ENCODE measurements around the gene DHODH.

DHODH gene

GRCh38 chr16:72008424-72009216 is at the start of gene DHODH:
Gene DHODH, plus strand, starts transcription at chr16:72008744. Its CDS starts 21 bp downstream, at chr16:72008765.
- H2AFZ ChIP-seq (ENCODE audit: low read depth, low read length): no peak within 1 kb of the TSS
- no peaks in the 10 kb centered on the region for H3K4me1 ChIP-seq (ENCODE audit: insufficient read depth, low read length)

DNA sequence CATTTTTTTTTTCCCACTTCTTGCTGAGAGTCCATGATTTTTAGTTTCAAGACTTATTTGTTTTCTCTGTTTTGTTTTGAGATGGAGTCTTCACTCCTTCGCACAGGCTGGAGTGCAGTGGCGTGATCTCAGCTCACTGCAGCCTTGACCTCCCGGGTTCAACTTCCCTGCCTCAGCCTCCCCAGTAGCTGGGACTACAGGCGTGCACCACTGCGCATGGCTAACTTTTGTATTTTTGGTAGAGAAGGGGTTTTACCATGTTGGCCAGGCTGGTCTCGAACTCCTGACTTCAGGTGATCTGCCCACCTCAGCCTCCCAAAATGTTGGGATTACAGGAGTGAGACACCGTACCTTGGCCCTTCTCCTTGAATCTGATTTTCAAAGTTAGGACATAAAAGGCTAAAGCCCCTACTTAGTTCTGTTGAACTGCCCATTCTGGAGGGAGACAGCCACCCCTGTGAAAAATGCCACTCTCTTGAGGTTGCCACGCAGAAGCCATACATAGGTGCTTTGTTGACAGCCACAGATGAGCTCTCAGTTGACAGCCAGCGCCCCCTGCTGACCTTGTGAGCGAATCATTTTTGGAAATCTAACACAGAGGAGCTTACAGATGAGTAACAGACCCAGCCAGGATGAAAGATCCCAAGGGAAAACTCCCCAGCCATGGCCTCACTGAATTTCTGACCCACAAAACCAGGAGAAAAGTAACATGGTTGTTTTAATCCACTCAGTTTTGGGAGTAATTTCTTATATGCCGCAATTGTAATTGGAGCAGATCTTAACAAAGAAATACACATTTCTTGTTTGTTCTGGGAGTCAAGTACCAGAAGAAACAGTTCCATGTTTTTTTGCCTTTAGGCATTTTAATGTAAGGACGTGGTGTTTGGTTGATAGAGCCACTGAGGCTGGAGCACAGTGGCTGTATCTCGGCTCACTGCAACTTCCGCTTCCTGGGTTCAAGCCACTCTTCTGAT is 47.2 kb upstream of the DHODH start:
- Histone ChIP-seq H3K27me3 (ENCODE audit: insufficient read depth, low read length) (no peaks in the 10 kb centered on the region), H3K9me3 (ENCODE audit: low read length) (no peaks in the 10 kb centered on the region), H3K36me3 (ENCODE audit: insufficient read depth, low read length) (no peaks in the 10 kb centered on the region), H3K4me1 (ENCODE audit: insufficient read depth, low read length) (no peaks in the 10 kb centered on the region), H2AFZ (ENCODE audit: low read depth, low read length) (no peak overlapping the region), H3K4me3 (ENCODE audit: low read length) (no peak overlapping the region)

More at GRCh38 chr16:72008424-72009216, at the start of gene DHODH:
- Histone ChIP-seq H3K27me3 (ENCODE audit: insufficient read depth, low read length) (no peaks in the 10 kb centered on the region), H3K4me3 (ENCODE audit: low read length) (peak within 1 kb of the TSS; percentile 91), H3K9me3 (ENCODE audit: low read length) (no peaks in the 10 kb centered on the region), H3K36me3 (ENCODE audit: insufficient read depth, low read length) (peaks cover 12% of the 10 kb centered on the region)

GRCh38 chr16:71963125-71963875 is 45.2 kb upstream of the DHODH start:
- Histone ChIP-seq H3K4me3 (ENCODE audit: low read length) (no peak overlapping the region), H3K9me3 (ENCODE audit: low read length) (no peaks in the 10 kb centered on the region), H3K4me1 (ENCODE audit: insufficient read depth, low read length) (no peaks in the 10 kb centered on the region), H2AFZ (ENCODE audit: low read depth, low read length) (no peak overlapping the region), H3K27me3 (ENCODE audit: insufficient read depth, low read length) (no peaks in the 10 kb centered on the region), H3K36me3 (ENCODE audit: insufficient read depth, low read length) (no peaks in the 10 kb centered on the region)

GRCh38 chr16:71965223-71965622 is 43.3 kb upstream of the DHODH start:
- no peaks in the 10 kb centered on the region for H3K27me3 ChIP-seq (ENCODE audit: insufficient read depth, low read length)
- H3K4me3 ChIP-seq (ENCODE audit: low read length): no peak overlapping the region
- no peaks in the 10 kb centered on the region for H3K9me3 ChIP-seq (ENCODE audit: low read length)
- H2AFZ ChIP-seq (ENCODE audit: low read depth, low read length): no peak overlapping the region
- no peaks in the 10 kb centered on the region for H3K36me3 ChIP-seq (ENCODE audit: insufficient read depth, low read length)
- H3K4me1 ChIP-seq (ENCODE audit: insufficient read depth, low read length): no peaks in the 10 kb centered on the region

DNA sequence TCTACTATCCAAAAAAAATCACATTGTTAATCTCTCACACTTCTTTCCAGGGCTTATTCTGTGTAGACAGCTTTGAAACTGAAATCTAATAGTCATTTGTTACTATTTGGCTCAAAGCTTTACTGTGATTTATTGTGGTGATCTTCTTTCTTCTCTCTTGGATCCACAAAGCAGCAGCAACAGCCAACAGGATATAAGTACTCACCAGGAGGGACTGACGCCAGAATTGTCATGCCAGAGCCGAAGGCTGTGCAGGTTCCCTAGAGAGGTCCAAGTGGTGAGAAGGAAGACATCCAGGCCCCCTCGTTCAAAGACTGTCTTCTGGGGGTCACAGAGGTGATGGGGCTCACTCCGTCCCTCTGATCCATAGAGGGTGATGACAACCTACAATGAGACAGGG is 41.6 kb upstream of the DHODH start:
- no peaks in the 10 kb centered on the region for H3K4me1 ChIP-seq (ENCODE audit: insufficient read depth, low read length)
- no peak overlapping the region for H2AFZ ChIP-seq (ENCODE audit: low read depth, low read length)
- no peaks in the 10 kb centered on the region for H3K36me3 ChIP-seq (ENCODE audit: insufficient read depth, low read length)
- H3K27me3 ChIP-seq (ENCODE audit: insufficient read depth, low read length): peaks cover 2% of the 10 kb centered on the region
- no peaks in the 10 kb centered on the region for H3K9me3 ChIP-seq (ENCODE audit: low read length)
- no peak overlapping the region for H3K4me3 ChIP-seq (ENCODE audit: low read length)

GRCh38 chr16:71969353-71969752 is 39.2 kb upstream of the DHODH start:
- no peaks in the 10 kb centered on the region for H3K4me1 ChIP-seq (ENCODE audit: insufficient read depth, low read length)
- H3K27me3 ChIP-seq (ENCODE audit: insufficient read depth, low read length): peaks cover 2% of the 10 kb centered on the region
- H2AFZ ChIP-seq (ENCODE audit: low read depth, low read length): no peak overlapping the region
- H3K36me3 ChIP-seq (ENCODE audit: insufficient read depth, low read length): no peaks in the 10 kb centered on the region
- H3K4me3 ChIP-seq (ENCODE audit: low read length): no peak overlapping the region
- no peaks in the 10 kb centered on the region for H3K9me3 ChIP-seq (ENCODE audit: low read length)

DNA sequence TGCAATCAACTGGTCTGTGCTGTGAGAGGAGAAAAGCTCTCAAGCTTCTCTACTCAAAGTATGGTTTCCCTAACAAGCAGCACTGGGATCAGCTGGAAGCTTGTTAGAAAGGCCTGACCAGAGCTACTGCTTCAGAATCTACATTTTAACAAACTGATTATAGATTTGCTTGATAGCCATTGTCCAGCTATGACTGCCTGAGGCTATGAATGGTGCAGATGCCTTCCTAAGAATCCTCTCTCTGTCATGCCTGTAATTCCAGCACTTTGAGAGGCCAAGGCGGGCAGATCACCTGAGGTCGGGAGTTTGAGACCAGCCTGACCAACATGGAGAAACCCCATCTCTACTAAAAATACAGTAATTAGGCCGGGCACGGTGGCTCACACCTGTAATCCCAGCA is 37.0 kb upstream of the DHODH start:
- H3K36me3 ChIP-seq (ENCODE audit: insufficient read depth, low read length): no peaks in the 10 kb centered on the region
- peaks cover 2% of the 10 kb centered on the region for H3K27me3 ChIP-seq (ENCODE audit: insufficient read depth, low read length)
- no peaks in the 10 kb centered on the region for H3K4me1 ChIP-seq (ENCODE audit: insufficient read depth, low read length)
- no peak overlapping the region for H2AFZ ChIP-seq (ENCODE audit: low read depth, low read length)
- no peak overlapping the region for H3K4me3 ChIP-seq (ENCODE audit: low read length)
- no peaks in the 10 kb centered on the region for H3K9me3 ChIP-seq (ENCODE audit: low read length)

DNA sequence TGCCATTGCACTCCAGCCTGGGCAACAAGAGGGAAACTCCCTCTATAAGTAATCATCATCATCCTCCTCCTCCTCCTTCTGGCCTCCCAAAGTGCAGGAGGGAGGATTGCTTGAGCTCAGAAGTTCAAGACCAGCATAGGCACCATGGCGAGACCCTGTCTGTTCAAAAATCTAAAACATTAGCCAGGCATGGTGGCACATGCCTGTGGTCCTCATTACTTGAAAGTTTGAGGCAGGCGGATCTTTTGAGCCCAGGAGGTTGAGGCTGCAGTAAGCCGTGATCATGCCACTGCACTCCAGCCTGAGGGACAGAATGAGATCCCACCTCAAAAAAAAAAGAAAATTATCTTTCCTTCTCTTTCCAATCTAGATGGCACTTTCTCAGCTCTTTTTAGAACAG is 36.2 kb upstream of the DHODH start:
- Histone ChIP-seq H3K9me3 (ENCODE audit: low read length) (no peaks in the 10 kb centered on the region), H2AFZ (ENCODE audit: low read depth, low read length) (no peak overlapping the region), H3K27me3 (ENCODE audit: insufficient read depth, low read length) (peaks cover 2% of the 10 kb centered on the region)

DNA sequence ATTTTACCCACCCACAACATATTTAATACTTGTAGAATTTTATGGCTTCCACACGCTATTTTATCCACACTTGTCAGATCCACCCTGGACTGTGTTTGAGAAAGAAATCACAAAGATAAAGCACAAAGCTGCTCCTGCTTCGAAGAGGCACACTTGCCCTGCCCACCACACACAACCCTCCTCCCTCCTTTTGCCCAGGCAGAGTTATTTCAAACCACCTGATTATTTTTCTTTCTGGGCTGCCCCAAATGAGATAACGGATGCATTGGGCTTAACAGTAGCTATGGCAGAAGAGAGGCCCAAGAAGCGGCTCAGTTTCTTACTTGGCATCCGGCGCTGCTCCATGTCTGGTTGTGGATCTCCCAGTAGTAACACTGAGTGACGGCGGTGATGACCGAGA is 35.5 kb upstream of the DHODH start:
- H3K36me3 ChIP-seq (ENCODE audit: insufficient read depth, low read length): no peaks in the 10 kb centered on the region
- no peaks in the 10 kb centered on the region for H3K4me1 ChIP-seq (ENCODE audit: insufficient read depth, low read length)
- H3K9me3 ChIP-seq (ENCODE audit: low read length): no peaks in the 10 kb centered on the region
- H3K27me3 ChIP-seq (ENCODE audit: insufficient read depth, low read length): peaks cover 2% of the 10 kb centered on the region
- no peak overlapping the region for H2AFZ ChIP-seq (ENCODE audit: low read depth, low read length)
- H3K4me3 ChIP-seq (ENCODE audit: low read length): no peak overlapping the region

More for the DNA sequence above, 36.2 kb upstream of the DHODH start:
- Histone ChIP-seq H3K4me3 (ENCODE audit: low read length) (no peak overlapping the region), H3K36me3 (ENCODE audit: insufficient read depth, low read length) (no peaks in the 10 kb centered on the region), H3K4me1 (ENCODE audit: insufficient read depth, low read length) (no peaks in the 10 kb centered on the region)

- Histone ChIP-seq H3K4me1 (ENCODE audit: insufficient read depth, low read length) (no peaks in the 10 kb centered on the region), H3K36me3 (ENCODE audit: insufficient read depth, low read length) (no peaks in the 10 kb centered on the region), H2AFZ (ENCODE audit: low read depth, low read length) (no peak overlapping the region), H3K27me3 (ENCODE audit: insufficient read depth, low read length) (peaks cover 2% of the 10 kb centered on the region), H3K9me3 (ENCODE audit: low read length) (no peaks in the 10 kb centered on the region), H3K4me3 (ENCODE audit: low read length) (no peak overlapping the region)
Observed at GRCh38 chr16:71974068-71974818, 34.3 kb upstream of the DHODH start.

DNA sequence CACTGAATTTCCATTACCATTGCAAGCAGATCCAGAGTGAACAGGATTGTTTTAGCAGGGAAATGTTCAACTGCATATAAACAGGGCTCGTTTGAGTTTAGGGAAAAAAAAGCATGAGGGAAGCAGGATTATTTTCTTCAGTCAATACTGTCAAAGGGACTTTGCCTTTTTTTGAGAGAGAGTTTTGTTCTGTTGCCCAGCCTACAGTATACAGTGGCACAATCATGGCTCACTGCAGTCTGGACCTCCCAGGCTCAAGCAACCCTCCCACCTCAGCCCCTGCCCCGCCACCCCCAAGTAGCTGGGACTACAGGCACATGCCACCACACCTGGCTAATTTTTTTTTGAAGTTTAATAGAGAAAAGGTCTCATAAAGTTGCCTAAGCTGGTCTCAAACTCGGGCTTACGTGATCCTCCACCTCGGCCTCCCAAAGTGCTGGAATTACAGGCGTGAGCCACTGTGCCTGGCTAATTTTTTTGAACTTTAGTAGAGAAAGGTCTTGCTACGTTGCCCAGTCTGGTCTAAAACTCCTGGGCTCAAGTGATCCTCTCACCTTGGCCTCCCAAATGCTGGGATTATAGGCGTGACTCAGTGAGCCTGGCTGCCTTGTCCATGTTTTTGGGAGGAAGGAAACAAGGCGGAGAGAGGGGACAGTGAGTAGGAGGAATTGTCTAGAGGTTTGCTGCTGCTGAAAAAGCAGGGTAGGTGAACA is 23.1 kb upstream of the DHODH start:
- Histone ChIP-seq H2AFZ (ENCODE audit: low read depth, low read length) (no peak overlapping the region), H3K4me1 (ENCODE audit: insufficient read depth, low read length) (no peaks in the 10 kb centered on the region), H3K4me3 (ENCODE audit: low read length) (no peak overlapping the region), H3K9me3 (ENCODE audit: low read length) (no peaks in the 10 kb centered on the region), H3K36me3 (ENCODE audit: insufficient read depth, low read length) (no peaks in the 10 kb centered on the region), H3K27me3 (ENCODE audit: insufficient read depth, low read length) (no peaks in the 10 kb centered on the region)

- Histone ChIP-seq H3K36me3 (ENCODE audit: insufficient read depth, low read length) (no peaks in the 10 kb centered on the region), H3K4me1 (ENCODE audit: insufficient read depth, low read length) (no peaks in the 10 kb centered on the region), H2AFZ (ENCODE audit: low read depth, low read length) (no peak overlapping the region), H3K27me3 (ENCODE audit: insufficient read depth, low read length) (no peaks in the 10 kb centered on the region), H3K9me3 (ENCODE audit: low read length) (no peaks in the 10 kb centered on the region), H3K4me3 (ENCODE audit: low read length) (no peak overlapping the region)
Observed at GRCh38 chr16:71986131-71986530, 22.4 kb upstream of the DHODH start.
